Astrocyte (in vitro differentiated cells and primary cell): ENCODE data around the gene LZTR1. TPM values are rescaled to one million over a fixed set of nuclear protein-coding genes. Genes with fewer than 3 reads are reported as not detected.
A peak's percentile ranks its signal among the peaks of the same experiment; 100 is the strongest.

Experiments used
- DNase-seq: peaks from one replicate; pipeline ENCODE4 v3.0.0-alpha.2; 2010; ENCODE audit warnings: low read depth
- FAIRE-seq: peaks from 2 replicates; lab custom pipeline; 2011; peaks lifted over from hg19 to GRCh38; lab: Jason Lieb, UNC
- H2AFZ ChIP-seq: 2 replicates; pipeline ENCODE4 v1.6.0; 2012; ENCODE audit warnings: low read depth, low read length, inconsistent platforms
- H3K27ac ChIP-seq: 2 replicates; pipeline ENCODE4 v1.5.1; 2011; ENCODE audit warnings: low read depth, low read length, inconsistent platforms
- H3K27me3 ChIP-seq: 2 replicates; pipeline ENCODE4 v1.6.0; 2011; ENCODE audit warnings: low read length, inconsistent platforms; ENCODE audit not compliant: insufficient read depth
- H3K36me3 ChIP-seq: 2 replicates; pipeline ENCODE4 v1.5.1; 2011; ENCODE audit warnings: low read length, inconsistent platforms; ENCODE audit not compliant: insufficient read depth
- H3K4me1 ChIP-seq: 2 replicates; pipeline ENCODE4 v1.5.1; 2011; ENCODE audit warnings: low read length, inconsistent platforms; ENCODE audit not compliant: insufficient read depth
- H3K4me2 ChIP-seq: 2 replicates; pipeline ENCODE4 v1.6.0; 2012; ENCODE audit warnings: low read length, inconsistent platforms
- H3K4me3 ChIP-seq: 2 replicates; pipeline ENCODE4 v1.5.1; 2011; ENCODE audit warnings: low read depth, mild to moderate bottlenecking, low read length, inconsistent platforms; ENCODE audit not compliant: insufficient read depth
- H3K79me2 ChIP-seq: 2 replicates; pipeline ENCODE4 v1.6.0; 2012; ENCODE audit warnings: mild to moderate bottlenecking, low read length, inconsistent platforms; ENCODE audit not compliant: insufficient read depth
- H3K9ac ChIP-seq: 2 replicates; pipeline ENCODE4 v1.6.0; 2012; ENCODE audit warnings: mild to moderate bottlenecking, low read length, inconsistent platforms
- H3K9me3 ChIP-seq: 2 replicates; pipeline ENCODE4 v1.5.1; 2012; ENCODE audit warnings: low read depth, mild to moderate bottlenecking, low read length, inconsistent platforms; ENCODE audit not compliant: insufficient read depth
- H4K20me1 ChIP-seq: 2 replicates; pipeline ENCODE4 v1.6.0; 2012; ENCODE audit warnings: low read length, inconsistent platforms; ENCODE audit not compliant: insufficient read depth
- H3K27ac Mint-ChIP-seq: one replicate; pipeline ENCODE4 v1.8.0; 2021; ENCODE audit warnings: mild to moderate bottlenecking, mixed read lengths; ENCODE audit not compliant: unreplicated experiment
- H3K27me3 Mint-ChIP-seq: one replicate; pipeline ENCODE4 v1.8.0; 2021; ENCODE audit warnings: low read depth, mixed read lengths; ENCODE audit not compliant: unreplicated experiment
- H3K36me3 Mint-ChIP-seq: one replicate; pipeline ENCODE4 v1.8.0; 2021; ENCODE audit warnings: low read depth, mixed read lengths; ENCODE audit not compliant: unreplicated experiment
- H3K4me1 Mint-ChIP-seq: one replicate; pipeline ENCODE4 v1.8.0; 2021; ENCODE audit warnings: low read depth, mixed read lengths; ENCODE audit not compliant: unreplicated experiment
- H3K4me3 Mint-ChIP-seq: one replicate; pipeline ENCODE4 v1.8.0; 2021; ENCODE audit warnings: mild to moderate bottlenecking, moderate library complexity, mixed read lengths; ENCODE audit not compliant: unreplicated experiment
- H3K9me3 Mint-ChIP-seq: one replicate; pipeline ENCODE4 v1.8.0; 2021; ENCODE audit warnings: mild to moderate bottlenecking, mixed read lengths; ENCODE audit not compliant: unreplicated experiment
- CTCF ChIP-seq: IDR thresholded peaks from 2 replicates; pipeline ENCODE4 v1.5.1; 2011; ENCODE audit warnings: low read depth, mild to moderate bottlenecking, inconsistent platforms, low read length, moderate library complexity; ENCODE audit not compliant: insufficient read depth
- EZH2 ChIP-seq: IDR thresholded peaks from 2 replicates; pipeline ENCODE4 v1.6.1; 2012; ENCODE audit warnings: mild to moderate bottlenecking, low read length, inconsistent platforms; ENCODE audit not compliant: insufficient read depth
- total RNA-seq: library from RNA; stranded (reverse); gene quantifications from 2 replicates; pipeline ENCODE4 v1.2.1, GENCODE V29; 2021

LZTR1 gene
- total RNA-seq, 1 donor from 2014 or later, result 62.0 TPM

GRCh38 chr22:20989323-20990138 is 7.4 kb downstream of the LZTR1 start:
- no peaks in the 10 kb centered on the region for H3K79me2 ChIP-seq
- no peak overlapping the region for H3K27ac ChIP-seq
- H3K9me3 Mint-ChIP-seq, result no peaks in the 10 kb centered on the region
- no peak overlapping the region for H3K9ac ChIP-seq
- FAIRE-seq (no peak), DNase-seq (peak; percentile 50)
- no peak overlapping the region for H2AFZ ChIP-seq
- H3K4me1 Mint-ChIP-seq, result no peaks in the 10 kb centered on the region
- H3K27ac Mint-ChIP-seq, result no peak overlapping the region
- no peak overlapping the region for H3K4me3 Mint-ChIP-seq
- no peaks in the 10 kb centered on the region for H3K27me3 Mint-ChIP-seq
- TF ChIP-seq EZH2, result no peak
- H3K36me3 Mint-ChIP-seq, result peaks cover 11% of the 10 kb centered on the region
- no peak overlapping the region for H3K4me3 ChIP-seq
- H4K20me1 ChIP-seq, result peaks cover 18% of the 10 kb centered on the region
- H3K4me1 ChIP-seq, result peaks cover 6% of the 10 kb centered on the region
- H3K27me3 ChIP-seq, result no peaks in the 10 kb centered on the region
- H3K36me3 ChIP-seq, result peaks cover 3% of the 10 kb centered on the region
- H3K4me2 ChIP-seq, result no peak overlapping the region
- H3K9me3 ChIP-seq, result no peaks in the 10 kb centered on the region

- no peak overlapping the region for H3K4me3 ChIP-seq
- TF ChIP-seq EZH2 (no peak), CTCF (no peak)
- peaks cover 18% of the 10 kb centered on the region for H4K20me1 ChIP-seq
- Mint-ChIP-seq H3K9me3 (no peaks in the 10 kb centered on the region), H3K36me3 (peaks cover 9% of the 10 kb centered on the region), H3K27ac (no peak overlapping the region), H3K27me3 (no peaks in the 10 kb centered on the region), H3K4me1 (no peaks in the 10 kb centered on the region), H3K4me3 (no peak overlapping the region)
- no peak overlapping the region for H3K9ac ChIP-seq
- H3K27ac ChIP-seq, result no peak overlapping the region
- DNase-seq, result peak; percentile 11
- H3K27me3 ChIP-seq, result no peaks in the 10 kb centered on the region
- H3K4me1 ChIP-seq, result peaks cover 6% of the 10 kb centered on the region
- peaks cover under 1% of the 10 kb centered on the region for H3K36me3 ChIP-seq
- no peak overlapping the region for H3K4me2 ChIP-seq
- no peaks in the 10 kb centered on the region for H3K79me2 ChIP-seq
- H2AFZ ChIP-seq, result no peak overlapping the region
- FAIRE-seq, result no peak
- H3K9me3 ChIP-seq, result no peaks in the 10 kb centered on the region
Observed at GRCh38 chr22:20990184-20991180, 8.4 kb downstream of the LZTR1 start.
